WTC11 (cell line): Measurements from ENCODE around the gene NSF.
"Not testable (repeated sequence)": the region's sequence is repeated elsewhere in the genome, so short reads cannot be mapped to it uniquely, and the experiment has no call there.

ENCODE experiments used
- ESRRA ChIP-seq: sonication (generic); formaldehyde crosslinking; IDR thresholded peaks from 2 replicates; pipeline ENCODE4 v1.8.1; 2022; ENCODE audit warnings: mild to moderate bottlenecking, missing genetic modification reagents, borderline replicate concordance
- JUN ChIP-seq: sonication (generic); formaldehyde crosslinking; IDR thresholded peaks from 2 replicates; pipeline ENCODE4 v1.8.0; 2023; ENCODE audit warnings: mild to moderate bottlenecking, missing genetic modification reagents
- MYBL2 ChIP-seq: sonication (generic); formaldehyde crosslinking; IDR thresholded peaks from 2 replicates; pipeline ENCODE4 v1.8.1; 2023; ENCODE audit warnings: mild to moderate bottlenecking, moderate library complexity, missing genetic modification reagents
- TF ChIP-seq, protein P1 (sequence below): sonication (generic); formaldehyde crosslinking; IDR thresholded peaks from 2 replicates; pipeline ENCODE4 v1.8.0; 2023; ENCODE audit warnings: missing genetic modification reagents
- TF ChIP-seq, protein P2 (sequence below): fragments of 250-450 bp; sonication (Bioruptor Pico); IDR thresholded peaks from 2 replicates; pipeline ENCODE4 v1.8.0; 2021; ENCODE audit warnings: mild to moderate bottlenecking

DNA sequence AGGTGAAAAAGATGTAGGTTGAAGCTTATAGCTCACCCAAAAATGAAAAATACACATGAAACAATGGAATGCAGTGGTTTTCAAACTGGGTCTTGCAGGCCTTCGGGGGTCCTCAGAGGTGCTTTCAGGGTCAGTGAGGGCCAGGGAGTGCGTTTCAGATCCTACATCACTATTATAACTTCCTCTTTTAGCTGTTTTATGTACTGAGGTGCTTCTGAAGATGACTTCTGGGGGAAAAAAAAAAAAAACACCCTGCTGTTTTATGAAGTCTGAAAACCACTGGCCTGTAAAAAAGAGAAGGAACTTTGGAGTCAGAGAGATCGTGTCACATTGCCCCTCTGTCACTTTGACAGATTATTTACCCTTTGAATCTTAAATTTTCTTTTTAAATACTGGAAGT, 102.8 kb downstream of the NSF start:
- TF ChIP-seq, protein P1, sequence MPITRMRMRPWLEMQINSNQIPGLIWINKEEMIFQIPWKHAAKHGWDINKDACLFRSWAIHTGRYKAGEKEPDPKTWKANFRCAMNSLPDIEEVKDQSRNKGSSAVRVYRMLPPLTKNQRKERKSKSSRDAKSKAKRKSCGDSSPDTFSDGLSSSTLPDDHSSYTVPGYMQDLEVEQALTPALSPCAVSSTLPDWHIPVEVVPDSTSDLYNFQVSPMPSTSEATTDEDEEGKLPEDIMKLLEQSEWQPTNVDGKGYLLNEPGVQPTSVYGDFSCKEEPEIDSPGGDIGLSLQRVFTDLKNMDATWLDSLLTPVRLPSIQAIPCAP (CRISPR knock-in tag): not testable (repeated sequence)
- not testable (repeated sequence) for TF ChIP-seq MYBL2, ESRRA, JUN (CRISPR knock-in tag)
- TF ChIP-seq, protein P2, sequence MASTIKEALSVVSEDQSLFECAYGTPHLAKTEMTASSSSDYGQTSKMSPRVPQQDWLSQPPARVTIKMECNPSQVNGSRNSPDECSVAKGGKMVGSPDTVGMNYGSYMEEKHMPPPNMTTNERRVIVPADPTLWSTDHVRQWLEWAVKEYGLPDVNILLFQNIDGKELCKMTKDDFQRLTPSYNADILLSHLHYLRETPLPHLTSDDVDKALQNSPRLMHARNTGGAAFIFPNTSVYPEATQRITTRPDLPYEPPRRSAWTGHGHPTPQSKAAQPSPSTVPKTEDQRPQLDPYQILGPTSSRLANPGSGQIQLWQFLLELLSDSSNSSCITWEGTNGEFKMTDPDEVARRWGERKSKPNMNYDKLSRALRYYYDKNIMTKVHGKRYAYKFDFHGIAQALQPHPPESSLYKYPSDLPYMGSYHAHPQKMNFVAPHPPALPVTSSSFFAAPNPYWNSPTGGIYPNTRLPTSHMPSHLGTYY: not testable (repeated sequence)
